Cortex of kidney (tissue), 1 donor: ENCODE measurements around the gene PDE4D.

Experiments
- DNase-seq: peaks from one replicate; lab custom pipeline; 2025; lab: John Stamatoyannopoulos, UW

The PDE4D gene

GRCh38 chr5:59208474-59208873, 685.1 kb downstream of the PDE4D start:
- DNase-seq: no peak

GRCh38 chr5:59207401-59207800, 686.1 kb downstream of the PDE4D start:
- DNase-seq: no peak

DNA sequence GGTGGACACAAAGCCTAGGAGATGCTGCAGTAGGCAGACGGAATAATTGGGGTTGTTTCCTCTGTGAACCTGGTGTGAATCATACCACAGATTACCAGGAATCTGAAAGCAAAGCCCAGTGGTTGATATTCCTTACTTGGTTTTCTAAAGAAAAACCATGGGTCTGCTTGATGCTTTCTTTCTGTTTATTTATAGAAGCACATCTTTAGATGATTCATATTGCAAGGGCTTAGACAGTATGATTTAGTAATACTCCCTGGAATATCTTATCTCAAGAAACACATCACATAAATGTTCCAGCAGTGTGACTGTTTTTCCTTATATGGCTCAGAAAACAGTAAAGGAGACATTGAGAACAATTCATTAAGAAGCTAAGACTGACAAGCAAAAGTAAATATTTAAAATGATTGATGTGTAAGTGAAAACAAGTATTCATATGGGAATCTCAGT, 687.4 kb downstream of the PDE4D start:
- no peak for DNase-seq

- no peak for DNase-seq
Measured at GRCh38 chr5:59204114-59204897, 689.2 kb downstream of the PDE4D start.

DNA sequence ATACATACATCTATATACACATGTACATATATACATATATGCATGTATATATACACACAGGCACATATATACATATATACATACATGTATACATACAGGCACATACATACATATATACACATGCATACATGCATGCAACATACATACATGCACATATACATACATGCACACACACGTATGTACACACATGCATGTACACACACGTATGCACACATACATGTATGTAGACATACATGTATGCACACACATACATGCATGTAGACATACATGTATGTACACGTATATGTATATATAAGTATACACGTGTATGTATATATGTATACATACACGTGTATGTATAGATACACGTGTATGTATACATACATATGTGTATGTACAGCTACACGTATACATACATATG, 693.7 kb downstream of the PDE4D start:
- no peak for DNase-seq

GRCh38 chr5:59198832-59199231, 694.7 kb downstream of the PDE4D start:
- no peak for DNase-seq

DNA sequence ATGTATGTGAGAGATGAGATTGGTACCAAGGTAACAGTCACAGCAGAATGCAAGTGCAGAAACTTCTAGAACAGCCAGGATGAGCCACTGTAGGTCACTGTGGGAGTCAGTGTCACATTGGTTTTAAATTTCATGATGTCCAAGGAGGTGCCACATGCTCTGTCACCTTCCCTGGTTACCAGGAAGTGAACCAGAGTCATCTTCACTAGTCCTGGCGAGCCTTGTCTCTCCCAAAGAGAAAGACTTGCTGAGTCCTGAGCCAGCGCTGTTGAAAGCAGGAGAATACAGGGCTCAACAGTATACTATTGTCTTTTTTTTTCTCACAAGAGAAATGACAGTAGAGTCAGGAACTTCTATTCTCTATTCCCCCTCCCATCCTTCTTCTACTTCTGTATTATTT, 695.2 kb downstream of the PDE4D start:
- no peak for DNase-seq

DNA sequence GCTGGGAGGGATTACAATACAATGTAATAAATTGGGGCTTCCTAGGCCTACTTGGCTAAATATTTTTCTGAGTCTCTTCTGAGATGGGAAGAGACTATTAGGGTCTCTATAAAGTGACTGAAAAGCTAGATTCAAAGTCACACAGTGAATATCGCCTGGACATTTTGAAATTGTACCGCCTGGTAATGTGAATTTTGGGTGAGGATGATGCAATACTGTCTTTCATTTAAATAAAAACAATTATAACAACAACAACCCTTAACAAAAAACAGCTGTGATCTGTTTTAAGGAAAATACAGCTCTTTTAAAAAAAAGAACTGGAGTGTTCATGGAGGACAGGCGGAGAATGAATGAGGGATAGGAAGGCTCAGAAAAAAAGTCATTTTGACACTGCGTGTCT, 695.6 kb downstream of the PDE4D start:
- no peak for DNase-seq

- no peak for DNase-seq
Measured at GRCh38 chr5:59193616-59194319, 699.8 kb downstream of the PDE4D start.

- DNase-seq: no peak
Measured at GRCh38 chr5:59190746-59191145, 702.8 kb downstream of the PDE4D start.

- no peak for DNase-seq
Measured at GRCh38 chr5:59189472-59190244, 703.9 kb downstream of the PDE4D start.

GRCh38 chr5:59188419-59189225, 704.9 kb downstream of the PDE4D start:
- DNase-seq: no peak

GRCh38 chr5:59187857-59188256, 705.7 kb downstream of the PDE4D start:
- no peak for DNase-seq

DNA sequence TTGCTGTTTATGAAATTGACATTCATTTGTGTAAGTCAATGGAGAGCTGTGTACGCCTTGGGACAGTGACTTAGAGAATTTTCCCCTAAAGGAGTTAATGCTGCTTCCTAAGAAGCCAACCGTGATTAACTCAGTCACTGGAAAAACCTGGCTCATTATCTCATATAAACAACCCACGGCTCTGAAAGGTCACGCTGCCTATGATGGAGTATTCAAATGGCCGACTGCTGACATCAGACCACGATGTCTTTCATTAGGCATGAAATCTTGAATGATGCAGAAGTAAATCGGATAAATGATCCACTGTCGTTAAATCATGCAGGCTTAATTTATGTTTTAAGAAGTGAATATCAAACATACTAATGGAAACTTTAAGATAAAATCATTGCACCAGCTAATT, 706.9 kb downstream of the PDE4D start:
- DNase-seq: no peak

DNA sequence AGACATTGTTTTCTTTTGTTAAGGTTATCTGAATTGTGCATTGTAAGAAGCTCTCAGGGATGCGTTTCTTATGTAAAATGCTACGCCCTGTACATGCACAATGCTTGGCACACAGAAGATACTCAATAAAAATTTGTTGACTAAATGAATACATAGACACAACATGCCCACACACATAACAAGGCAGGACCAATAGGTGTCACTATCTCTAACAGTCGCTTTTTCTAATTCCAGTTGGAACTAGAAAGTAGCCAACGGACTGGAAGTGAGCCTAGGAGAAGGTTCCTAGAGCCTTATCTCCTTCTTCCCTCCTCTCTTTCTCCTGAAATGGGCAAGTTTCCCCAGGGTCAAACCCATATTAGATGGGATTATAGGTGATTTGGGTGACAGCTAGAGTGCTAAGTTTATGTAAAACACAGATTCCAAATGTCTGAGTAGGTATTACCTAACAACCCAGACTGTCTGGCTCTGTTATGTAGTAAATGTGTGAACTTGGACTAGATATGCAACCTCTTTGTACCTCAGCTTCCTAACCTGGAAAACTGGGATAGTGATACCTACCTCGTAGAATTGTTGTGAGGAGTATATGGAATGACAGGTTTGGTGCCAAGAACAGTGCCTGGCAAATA, 707.7 kb downstream of the PDE4D start:
- DNase-seq: no peak

DNA sequence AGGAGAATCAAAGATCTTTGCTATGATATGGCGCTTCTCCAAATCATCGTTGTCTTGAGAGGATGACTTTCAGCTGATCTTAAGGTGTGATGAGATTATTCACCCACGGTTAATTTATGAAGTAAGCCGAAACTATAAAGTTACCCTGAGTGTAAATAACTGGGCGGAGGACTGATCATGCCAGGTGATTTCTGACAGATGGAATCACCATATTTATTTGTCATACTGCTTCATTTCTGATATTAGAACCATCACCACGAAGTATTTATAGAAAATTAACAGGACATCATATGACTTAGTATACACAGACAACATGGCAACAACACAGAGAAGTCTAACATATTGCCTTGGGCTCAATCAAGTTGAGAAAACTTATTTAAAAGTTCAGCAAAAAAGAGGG, 708.8 kb downstream of the PDE4D start:
- DNase-seq: no peak

DNA sequence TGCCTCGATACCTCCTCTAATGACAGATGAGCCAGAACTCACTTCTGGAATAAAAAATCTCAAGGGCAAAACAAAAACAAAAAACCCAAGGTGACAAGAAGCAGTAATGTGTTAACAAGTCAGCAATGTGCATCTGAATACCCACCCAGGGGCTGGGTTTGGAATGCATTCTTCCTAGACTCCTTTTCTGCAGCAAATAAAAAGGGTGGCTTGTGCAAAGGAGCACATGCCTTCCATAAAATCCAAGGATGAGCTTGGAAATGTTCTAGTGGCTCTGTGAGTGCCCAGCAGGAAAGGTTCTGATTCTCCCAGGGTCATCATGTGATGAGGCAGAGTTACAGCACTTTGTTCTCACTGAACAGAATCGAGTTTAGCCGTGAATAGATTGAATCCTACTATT, 710.8 kb downstream of the PDE4D start:
- no peak for DNase-seq

DNA sequence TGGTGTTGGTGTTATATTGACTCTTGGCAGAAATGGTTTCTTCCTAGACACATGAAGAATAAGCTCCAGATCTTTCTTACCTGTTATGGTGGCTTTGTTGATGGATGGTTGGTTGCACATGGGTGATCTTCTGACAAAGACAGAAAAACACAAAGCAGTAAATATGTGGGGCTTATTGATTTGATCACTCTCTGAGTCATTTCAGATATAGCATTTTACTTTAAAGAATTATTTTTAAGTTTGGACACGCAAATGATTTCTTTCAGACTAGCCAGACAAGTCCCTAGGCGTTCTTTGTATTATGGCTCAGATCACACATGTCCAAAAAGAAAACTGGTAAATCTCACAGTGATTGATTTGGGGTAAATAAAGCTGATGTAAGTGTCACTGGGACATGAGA, 713.0 kb downstream of the PDE4D start:
- DNase-seq: no peak

DNA sequence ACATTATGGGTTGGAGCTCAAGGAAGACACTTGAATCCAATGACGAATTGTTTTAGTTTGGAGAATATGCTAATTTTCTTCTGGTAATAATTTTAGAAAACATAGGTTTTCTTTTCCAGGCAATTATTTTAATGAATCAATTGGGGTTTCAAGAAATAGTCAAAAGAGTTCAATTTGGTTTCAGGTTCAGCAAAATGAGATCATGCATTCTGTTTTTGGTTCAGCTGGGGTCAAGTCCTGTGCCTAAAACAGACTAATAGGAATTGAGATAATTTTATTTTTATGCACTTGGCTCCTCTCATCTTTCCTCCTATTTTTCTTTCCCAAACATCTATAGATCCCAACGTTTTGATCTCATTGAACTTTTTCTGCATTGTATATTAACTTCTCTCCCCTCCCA, 713.8 kb downstream of the PDE4D start:
- no peak for DNase-seq

DNA sequence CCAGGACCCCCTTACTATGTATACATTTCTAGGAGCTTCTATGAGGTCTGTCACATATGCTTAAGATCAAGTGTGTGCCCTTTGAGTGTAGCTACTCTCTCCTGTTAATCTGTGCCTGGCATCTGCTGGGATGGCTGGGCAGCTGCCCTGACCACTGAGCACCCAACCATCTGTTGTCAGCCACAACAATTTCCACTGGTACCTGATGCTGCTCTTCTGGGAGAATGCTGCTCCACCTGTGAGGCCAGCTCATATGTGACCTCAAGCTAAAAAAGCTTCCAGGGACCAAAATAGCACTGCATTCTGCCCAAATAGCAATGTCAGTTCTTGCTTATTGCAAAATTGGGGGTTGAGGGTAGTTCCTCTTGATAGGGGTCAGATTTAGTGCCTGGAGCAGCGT, 715.0 kb downstream of the PDE4D start:
- no peak for DNase-seq

GRCh38 chr5:59178071-59178470, 715.5 kb downstream of the PDE4D start:
- no peak for DNase-seq
